ENCODE measurements around the gene BBS7. TPM values are rescaled to one million over a fixed set of nuclear protein-coding genes. Genes with fewer than 3 reads are reported as not detected.

The BBS7 gene
- total and polyA plus RNA-seq, 2 donors, result 13.0 to 29.2 TPM

DNA sequence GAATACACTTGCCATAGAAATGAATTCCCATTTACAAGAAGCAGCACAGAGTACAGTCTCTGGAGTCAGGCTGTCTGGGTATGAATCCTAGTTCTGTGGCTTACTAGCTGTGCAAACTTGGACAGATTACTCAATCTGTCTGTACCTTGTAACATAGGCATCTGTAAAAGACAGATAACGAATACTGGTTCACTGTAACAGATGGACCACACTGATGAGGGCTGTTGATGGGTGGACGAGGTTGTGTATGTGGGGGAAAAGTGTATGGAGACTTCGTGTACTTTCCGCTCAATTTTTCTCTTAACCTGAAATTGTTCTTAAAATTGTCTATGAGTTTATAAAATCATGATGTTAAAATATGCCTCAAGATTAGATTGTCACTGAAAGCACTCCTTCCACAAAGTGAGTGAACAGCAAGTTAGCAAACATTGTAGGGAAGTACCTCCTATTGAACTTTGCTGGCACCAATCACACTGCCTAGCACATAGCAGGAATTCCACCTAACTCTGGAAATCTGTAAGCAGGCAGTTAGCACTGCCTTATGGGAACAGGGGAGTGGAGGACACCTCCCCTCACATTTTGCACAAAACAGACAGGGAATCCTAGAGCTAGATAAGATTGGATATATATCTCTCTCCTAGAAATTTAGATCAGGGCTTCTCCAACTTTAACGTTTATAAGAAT is 75.6 kb downstream of the BBS7 start:
- Histone ChIP-seq H3K27ac (ENCODE audit: low read depth) (no peak overlapping the region), H3K36me3 (ENCODE audit: insufficient read depth) (no peaks in the 10 kb centered on the region), H3K4me3 (ENCODE audit: low read depth, low read length) (no peak overlapping the region), H3K4me1 (ENCODE audit: insufficient read depth) (no peaks in the 10 kb centered on the region)
- DNase-seq (ENCODE audit: extremely low spot score), result no peak
- WGBS, result 59% methylated on average over 5 of the region's 5 CpGs

DNA sequence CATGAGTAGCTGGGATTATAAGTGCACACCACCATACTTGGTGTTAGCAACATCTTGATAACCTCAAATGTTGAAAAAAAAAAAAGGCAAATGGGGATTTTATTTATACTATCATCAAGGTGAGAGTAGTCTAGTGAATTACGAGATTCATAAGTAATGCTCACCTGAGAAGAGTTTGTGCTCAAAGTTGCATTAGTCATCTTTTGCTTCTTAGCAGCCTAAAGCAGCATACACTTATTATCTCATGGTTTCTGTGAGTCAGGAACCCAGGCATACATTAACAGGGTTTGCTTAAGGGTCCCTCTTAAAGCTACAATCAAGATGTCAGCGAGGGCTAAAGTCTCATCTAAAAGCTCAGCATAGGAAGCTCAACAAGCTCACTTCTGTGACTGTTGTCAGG is 77.3 kb downstream of the BBS7 start:
- H3K36me3 ChIP-seq (ENCODE audit: insufficient read depth), result no peaks in the 10 kb centered on the region
- no peaks in the 10 kb centered on the region for H3K4me1 ChIP-seq (ENCODE audit: insufficient read depth)
- no peak for DNase-seq (ENCODE audit: extremely low spot score)
- WGBS, result 85% methylated on average over 2 of the region's 2 CpGs
- no peak overlapping the region for H3K27ac ChIP-seq (ENCODE audit: low read depth)
- no peak overlapping the region for H3K4me3 ChIP-seq (ENCODE audit: low read depth, low read length)

DNA sequence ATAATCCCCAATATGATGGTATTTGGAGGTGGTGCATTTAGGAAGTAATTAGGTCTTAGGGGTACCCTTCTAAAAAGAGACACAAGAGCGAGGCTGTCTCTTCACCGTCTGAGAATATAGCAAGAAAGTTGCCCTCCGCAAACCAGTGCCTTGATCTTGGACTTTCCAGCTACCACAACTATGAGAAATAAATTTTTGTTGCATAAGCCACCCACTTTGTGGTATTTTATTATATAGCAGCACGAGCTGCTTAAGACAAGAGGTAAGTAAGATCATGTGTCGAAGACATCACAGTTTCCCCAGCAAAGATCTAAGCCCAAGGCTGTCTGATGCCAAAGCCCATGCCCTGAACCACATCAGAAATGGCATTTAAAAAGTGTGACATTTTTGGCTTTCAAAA is 78.8 kb downstream of the BBS7 start:
- Histone ChIP-seq H3K4me3 (ENCODE audit: low read depth, low read length) (no peak overlapping the region), H3K36me3 (ENCODE audit: insufficient read depth) (no peaks in the 10 kb centered on the region), H3K27ac (ENCODE audit: low read depth) (no peak overlapping the region), H3K4me1 (ENCODE audit: insufficient read depth) (no peaks in the 10 kb centered on the region)
- WGBS, result 83% methylated on average over 5 of the region's 5 CpGs
- DNase-seq (ENCODE audit: extremely low spot score), result no peak

DNA sequence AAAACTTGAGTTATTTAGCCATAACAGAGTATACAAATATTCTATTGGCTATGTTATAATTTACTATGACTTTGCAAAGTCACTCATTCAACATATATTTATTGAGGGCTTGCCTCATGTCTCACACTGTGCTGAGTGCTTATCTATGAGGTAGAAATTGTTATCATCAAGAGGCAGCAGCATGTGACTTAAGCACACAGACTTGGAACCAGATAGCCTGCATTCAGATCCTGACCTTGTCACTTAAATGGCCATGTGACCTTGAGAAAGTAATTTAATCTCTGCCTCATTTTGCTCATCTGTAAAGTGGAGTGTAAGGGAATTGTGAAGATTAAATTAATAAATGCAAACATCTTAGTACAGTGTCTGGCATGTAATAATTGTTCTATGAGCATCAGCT is 79.3 kb downstream of the BBS7 start:
- Histone ChIP-seq H3K4me1 (ENCODE audit: insufficient read depth) (no peaks in the 10 kb centered on the region), H3K4me3 (ENCODE audit: low read depth, low read length) (no peak overlapping the region), H3K36me3 (ENCODE audit: insufficient read depth) (no peaks in the 10 kb centered on the region), H3K27ac (ENCODE audit: low read depth) (no peak overlapping the region)
- no peak for DNase-seq (ENCODE audit: extremely low spot score)

DNA sequence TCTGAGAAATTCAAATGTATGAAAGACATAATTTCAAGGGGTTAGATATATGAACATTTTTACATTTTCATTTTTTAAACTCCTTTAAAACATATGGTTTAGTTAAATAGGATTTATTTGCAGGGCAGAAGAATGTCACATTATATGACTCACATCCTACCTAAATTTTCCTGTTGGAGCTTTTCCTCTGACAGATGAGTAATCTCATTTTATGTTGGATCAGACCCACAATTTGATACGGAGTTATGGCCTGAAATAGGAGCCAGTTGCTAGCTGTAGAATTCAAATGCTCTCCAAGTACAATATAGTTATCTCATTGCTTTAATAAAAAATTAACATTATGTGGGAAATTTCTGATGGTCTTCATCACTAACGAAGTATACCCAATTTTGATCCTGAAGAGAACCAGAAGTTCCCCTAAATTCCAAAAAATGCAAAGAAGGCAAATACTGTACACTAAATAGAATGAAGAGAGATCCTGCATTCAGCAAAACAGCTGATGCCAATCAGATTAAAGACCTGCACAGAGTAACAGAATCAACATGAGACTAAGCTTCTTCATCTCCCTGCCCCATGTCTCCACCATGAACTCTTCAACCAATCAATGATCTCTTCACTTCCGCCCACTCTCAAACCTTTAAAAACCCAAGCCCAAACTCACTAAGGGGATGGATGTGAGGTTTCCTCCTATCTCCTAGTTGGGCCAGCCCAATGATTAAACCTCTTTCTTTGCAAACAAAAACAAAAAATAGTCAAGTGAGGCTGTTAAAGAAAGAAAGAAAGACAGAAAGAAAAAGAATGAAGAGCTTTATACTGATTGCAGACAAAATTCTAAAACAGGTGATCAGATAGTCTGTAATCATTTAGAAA is 80.1 kb downstream of the BBS7 start:
- no peaks in the 10 kb centered on the region for H3K36me3 ChIP-seq (ENCODE audit: insufficient read depth)
- H3K4me3 ChIP-seq (ENCODE audit: low read depth, low read length), result no peak overlapping the region
- no peak overlapping the region for H3K27ac ChIP-seq (ENCODE audit: low read depth)
- WGBS, result 56% methylated on average over 3 of the region's 3 CpGs
- no peaks in the 10 kb centered on the region for H3K4me1 ChIP-seq (ENCODE audit: insufficient read depth)
- no peak for DNase-seq (ENCODE audit: extremely low spot score)

DNA sequence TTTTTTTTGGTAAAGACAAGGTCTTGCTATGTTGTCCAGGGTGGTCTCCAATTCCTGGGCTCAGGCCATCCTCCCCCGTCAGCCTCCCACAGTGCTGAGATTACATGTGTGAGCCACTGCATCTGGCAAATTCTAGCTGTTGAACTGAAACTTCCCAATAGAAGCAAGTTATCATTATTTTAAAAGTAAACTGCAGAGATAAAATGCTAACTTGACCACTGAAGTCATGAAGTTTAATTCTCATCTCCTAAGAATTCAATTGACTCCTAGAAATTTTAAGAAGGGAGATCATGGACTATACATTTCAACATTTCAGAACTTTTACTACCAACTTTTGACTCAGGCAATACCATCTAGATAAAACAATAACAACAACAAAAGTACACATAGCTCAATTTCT is 80.8 kb downstream of the BBS7 start:
- no peak overlapping the region for H3K27ac ChIP-seq (ENCODE audit: low read depth)
- no peaks in the 10 kb centered on the region for H3K36me3 ChIP-seq (ENCODE audit: insufficient read depth)
- 44% methylated on average over 1 of the region's 1 CpG for WGBS
- H3K4me1 ChIP-seq (ENCODE audit: insufficient read depth), result no peaks in the 10 kb centered on the region
- no peak for DNase-seq (ENCODE audit: extremely low spot score)
- no peak overlapping the region for H3K4me3 ChIP-seq (ENCODE audit: low read depth, low read length)

DNA sequence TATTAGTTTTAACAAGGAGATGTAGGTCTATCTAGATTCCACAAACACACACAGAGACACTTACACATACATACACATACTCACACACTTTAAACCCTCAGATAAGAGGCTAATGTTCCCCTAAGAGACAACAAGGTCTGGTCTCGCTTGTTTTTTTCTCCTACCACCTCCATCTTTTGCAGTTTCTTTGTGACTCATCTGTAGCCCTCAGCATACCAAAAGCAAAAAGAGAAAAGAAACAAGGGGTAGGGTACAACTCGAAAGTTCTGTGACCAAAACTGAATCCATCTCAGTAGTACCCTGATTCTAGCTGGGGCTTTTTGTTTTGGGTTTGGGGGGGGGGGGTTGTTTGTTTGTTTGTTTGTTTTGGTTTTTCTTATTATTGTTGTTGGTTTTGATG is 81.4 kb downstream of the BBS7 start:
- 84% methylated on average over 2 of the region's 2 CpGs for WGBS
- Histone ChIP-seq H3K36me3 (ENCODE audit: insufficient read depth) (no peaks in the 10 kb centered on the region), H3K4me3 (ENCODE audit: low read depth, low read length) (no peak overlapping the region), H3K4me1 (ENCODE audit: insufficient read depth) (no peaks in the 10 kb centered on the region), H3K27ac (ENCODE audit: low read depth) (no peak overlapping the region)
- no peak for DNase-seq (ENCODE audit: extremely low spot score)

DNA sequence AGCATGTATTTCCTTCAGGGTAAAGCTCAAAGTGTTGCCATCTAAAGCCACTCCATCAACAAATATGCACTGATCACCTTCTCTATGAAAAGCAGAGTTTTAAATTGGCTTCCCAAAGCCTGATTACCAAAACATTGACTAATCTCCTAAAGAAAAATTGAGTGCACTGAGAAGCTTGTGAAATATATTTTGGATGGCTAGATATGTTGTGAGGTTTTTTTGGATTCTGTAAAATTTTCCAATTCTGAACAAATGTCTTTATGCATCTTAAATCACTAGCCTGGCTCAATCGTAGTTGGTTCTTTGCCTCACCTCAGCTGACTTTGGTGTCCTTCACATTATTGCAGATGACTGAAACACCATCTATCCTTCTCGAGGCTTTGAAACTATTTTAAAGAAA is 84.1 kb downstream of the BBS7 start:
- no peak for DNase-seq (ENCODE audit: extremely low spot score)
- H3K36me3 ChIP-seq (ENCODE audit: insufficient read depth), result no peaks in the 10 kb centered on the region
- H3K4me1 ChIP-seq (ENCODE audit: insufficient read depth), result no peaks in the 10 kb centered on the region
- H3K27ac ChIP-seq (ENCODE audit: low read depth), result no peak overlapping the region
- H3K4me3 ChIP-seq (ENCODE audit: low read depth, low read length), result no peak overlapping the region
- WGBS, result 80% methylated on average over 2 of the region's 2 CpGs

DNA sequence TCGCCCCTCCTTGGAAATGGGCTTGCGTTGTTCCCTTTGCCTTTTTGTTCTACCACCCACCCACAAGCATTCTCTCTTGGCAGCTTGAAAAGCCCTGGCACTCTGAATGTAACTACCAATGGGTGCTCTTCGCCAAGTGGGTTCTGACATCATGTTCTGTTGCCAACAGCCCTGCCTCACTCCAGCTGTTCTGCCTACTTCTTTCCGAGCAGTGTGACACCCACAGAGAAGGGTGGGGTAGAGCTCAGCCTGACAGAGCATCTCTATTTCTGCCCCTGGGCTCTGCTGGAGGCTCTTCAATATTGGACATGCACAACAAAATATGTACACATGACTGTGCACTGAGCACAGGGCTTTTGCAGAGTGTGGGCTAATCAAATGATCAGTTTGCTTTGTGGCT is 84.8 kb downstream of the BBS7 start:
- H3K27ac ChIP-seq (ENCODE audit: low read depth), result no peak overlapping the region
- H3K4me1 ChIP-seq (ENCODE audit: insufficient read depth), result no peaks in the 10 kb centered on the region
- no peak overlapping the region for H3K4me3 ChIP-seq (ENCODE audit: low read depth, low read length)
- no peak for DNase-seq (ENCODE audit: extremely low spot score)
- WGBS, result 70% methylated on average over 4 of the region's 4 CpGs
- no peaks in the 10 kb centered on the region for H3K36me3 ChIP-seq (ENCODE audit: insufficient read depth)

DNA sequence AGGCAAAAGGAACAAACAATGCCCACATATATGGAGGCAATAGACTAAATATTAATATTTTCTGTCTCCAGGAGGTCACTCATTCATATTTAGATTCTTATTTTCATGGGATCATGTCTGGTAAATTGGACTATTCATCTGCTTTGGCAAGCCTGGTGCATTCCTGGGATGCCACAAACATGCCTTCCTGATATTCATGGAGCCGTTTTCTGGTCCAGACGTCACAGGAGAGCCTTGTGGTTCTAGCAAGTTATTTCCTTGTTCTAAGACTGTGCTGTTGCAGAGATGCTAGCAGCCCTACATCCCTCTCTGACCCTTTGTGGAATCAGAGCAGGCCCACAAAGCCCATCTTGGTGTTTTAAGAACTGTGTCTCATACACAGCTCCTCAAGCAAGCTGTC is 85.3 kb downstream of the BBS7 start:
- Histone ChIP-seq H3K4me3 (ENCODE audit: low read depth, low read length) (no peak overlapping the region), H3K36me3 (ENCODE audit: insufficient read depth) (no peaks in the 10 kb centered on the region), H3K27ac (ENCODE audit: low read depth) (no peak overlapping the region), H3K4me1 (ENCODE audit: insufficient read depth) (no peaks in the 10 kb centered on the region)
- whole genome bisulfite sequencing, result 20% methylated on average over 2 of the region's 2 CpGs
- no peak for DNase-seq (ENCODE audit: extremely low spot score)

DNA sequence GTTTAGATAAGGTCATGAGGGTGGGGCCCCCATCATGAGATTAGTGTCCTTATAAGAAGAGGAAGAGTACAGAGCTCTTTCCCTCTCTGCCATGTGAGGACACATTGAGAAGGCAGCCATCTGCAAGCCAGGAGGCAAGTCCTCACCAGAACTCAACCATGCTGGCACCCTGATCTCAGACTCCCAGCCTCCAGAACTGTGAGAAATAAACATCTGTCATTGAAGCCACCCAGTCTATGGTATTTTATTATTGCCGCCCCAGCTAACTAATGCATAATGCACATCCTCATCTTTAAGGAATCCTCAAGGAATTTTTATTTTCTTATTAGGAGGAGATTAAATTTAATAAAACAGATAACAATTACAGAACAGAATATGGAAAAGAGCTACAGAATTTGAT is 85.9 kb downstream of the BBS7 start:
- DNase-seq (ENCODE audit: extremely low spot score), result no peak
- Histone ChIP-seq H3K4me3 (ENCODE audit: low read depth, low read length) (no peak overlapping the region), H3K4me1 (ENCODE audit: insufficient read depth) (no peaks in the 10 kb centered on the region), H3K27ac (ENCODE audit: low read depth) (no peak overlapping the region), H3K36me3 (ENCODE audit: insufficient read depth) (no peaks in the 10 kb centered on the region)
- WGBS, result 53% methylated on average over 1 of the region's 1 CpG

DNA sequence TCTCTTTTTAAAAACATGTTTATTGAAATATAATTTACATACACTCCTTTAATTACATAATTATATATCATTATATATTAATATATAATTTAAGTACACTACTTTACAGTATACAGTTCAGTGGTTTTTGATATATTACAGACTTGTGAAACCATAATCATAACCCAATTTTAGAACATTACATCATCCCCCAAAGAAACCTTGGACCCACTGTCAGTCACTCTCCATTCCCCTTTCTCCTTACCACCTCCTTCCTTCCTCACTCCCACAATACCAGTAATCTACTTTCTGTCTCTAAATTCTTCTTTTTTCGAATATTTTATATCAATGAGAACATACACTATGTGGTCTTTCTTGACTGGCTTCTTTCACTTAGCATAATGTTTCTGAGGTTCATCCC is 87.1 kb downstream of the BBS7 start:
- DNase-seq (ENCODE audit: extremely low spot score), result no peak
- no peaks in the 10 kb centered on the region for H3K36me3 ChIP-seq (ENCODE audit: insufficient read depth)
- 76% methylated on average over 1 of the region's 1 CpG for WGBS
- H3K4me3 ChIP-seq (ENCODE audit: low read depth, low read length), result no peak overlapping the region
- H3K27ac ChIP-seq (ENCODE audit: low read depth), result no peak overlapping the region
- no peaks in the 10 kb centered on the region for H3K4me1 ChIP-seq (ENCODE audit: insufficient read depth)

DNA sequence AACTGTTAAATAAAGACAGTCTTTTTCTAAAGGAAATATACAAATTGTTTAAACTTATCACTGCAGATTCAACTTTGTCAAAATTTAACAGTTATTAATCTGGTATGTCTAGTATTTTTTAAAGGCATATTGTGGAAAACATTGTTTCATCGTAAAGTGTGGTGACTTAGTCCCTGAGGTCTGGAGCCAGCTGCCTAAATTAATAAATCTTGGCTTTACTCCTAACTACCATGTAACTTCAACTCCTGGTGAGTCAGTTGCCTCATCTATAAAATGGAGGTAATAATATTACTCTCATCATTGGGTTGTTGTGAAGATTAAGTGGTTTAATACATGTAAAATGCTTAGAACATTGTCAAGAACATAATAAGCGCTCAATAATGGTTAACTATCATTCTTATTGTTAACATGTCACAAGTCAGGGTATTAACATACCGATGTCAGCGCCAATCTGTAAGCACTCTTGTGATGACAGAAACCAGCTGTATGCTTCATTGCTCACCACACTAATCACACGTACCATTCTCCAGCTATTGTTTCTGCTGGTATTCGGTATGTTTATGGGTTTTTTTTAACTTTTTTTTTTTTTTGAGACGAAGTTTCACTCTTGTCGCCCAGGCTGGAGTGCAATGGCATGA is 91.2 kb downstream of the BBS7 start:
- Histone ChIP-seq H3K36me3 (ENCODE audit: insufficient read depth) (no peaks in the 10 kb centered on the region), H3K27ac (ENCODE audit: low read depth) (no peak overlapping the region), H3K4me3 (ENCODE audit: low read depth, low read length) (no peak overlapping the region), H3K4me1 (ENCODE audit: insufficient read depth) (no peaks in the 10 kb centered on the region)
- DNase-seq (ENCODE audit: extremely low spot score), result no peak
- 62% methylated on average over 8 of the region's 8 CpGs for WGBS

DNA sequence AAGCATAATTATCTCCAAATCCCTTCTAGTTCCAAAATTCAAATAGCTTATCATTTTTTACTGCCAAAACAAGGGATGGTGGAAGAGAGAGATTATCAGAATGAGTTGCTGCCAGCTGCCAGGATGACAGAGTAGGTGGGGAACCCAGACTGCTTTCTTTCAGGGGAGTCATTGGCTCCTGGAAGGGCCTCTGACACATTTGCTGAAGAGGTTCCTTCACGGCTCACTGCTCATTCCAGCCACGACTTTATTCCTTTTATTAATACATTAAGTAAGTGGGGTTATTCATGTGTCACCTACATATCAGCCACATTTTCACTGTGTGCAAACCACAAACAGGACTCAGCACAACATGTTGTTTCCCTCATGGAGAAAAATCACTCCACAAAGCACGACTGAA is 92.6 kb downstream of the BBS7 start:
- Histone ChIP-seq H3K4me3 (ENCODE audit: low read depth, low read length) (no peak overlapping the region), H3K27ac (ENCODE audit: low read depth) (no peak overlapping the region), H3K4me1 (ENCODE audit: insufficient read depth) (no peaks in the 10 kb centered on the region), H3K36me3 (ENCODE audit: insufficient read depth) (no peaks in the 10 kb centered on the region)
- WGBS, result 34% methylated on average over 3 of the region's 3 CpGs
- DNase-seq (ENCODE audit: extremely low spot score), result no peak

Data from urinary bladder (tissue), 4 donors.